NCI-H774 (cell line): ENCODE data around the gene RETN.

ENCODE experiments used
- DNase-seq: peaks from one replicate; lab custom pipeline; 2025; lab: John Stamatoyannopoulos, UW

The RETN gene, protein sequence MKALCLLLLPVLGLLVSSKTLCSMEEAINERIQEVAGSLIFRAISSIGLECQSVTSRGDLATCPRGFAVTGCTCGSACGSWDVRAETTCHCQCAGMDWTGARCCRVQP

DNA sequence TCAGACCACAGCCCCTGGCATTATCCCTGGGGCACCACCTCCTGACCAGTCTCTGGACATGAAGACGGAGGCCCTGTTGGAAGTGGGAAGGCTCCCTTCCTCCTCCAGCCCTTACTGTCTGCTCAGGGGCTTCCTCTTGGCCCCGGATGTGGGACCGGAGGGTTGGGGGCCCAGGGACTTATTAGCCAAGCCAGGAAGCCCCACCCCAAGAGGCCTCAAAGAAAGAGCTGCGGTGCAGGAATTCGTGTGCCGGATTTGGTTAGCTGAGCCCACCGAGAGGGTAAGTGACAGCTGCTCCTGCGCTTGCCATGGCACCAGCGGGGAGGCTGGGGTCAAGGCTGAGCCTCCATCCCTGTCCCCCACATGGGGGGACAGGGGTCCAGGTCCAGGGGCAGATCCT is at the start of gene RETN:
Gene RETN, plus strand, starts transcription at position 208 of the 400 bp plus-strand sequence. CDS start 278 bp downstream, outside the sequence.
- no peak for DNase-seq

DNA sequence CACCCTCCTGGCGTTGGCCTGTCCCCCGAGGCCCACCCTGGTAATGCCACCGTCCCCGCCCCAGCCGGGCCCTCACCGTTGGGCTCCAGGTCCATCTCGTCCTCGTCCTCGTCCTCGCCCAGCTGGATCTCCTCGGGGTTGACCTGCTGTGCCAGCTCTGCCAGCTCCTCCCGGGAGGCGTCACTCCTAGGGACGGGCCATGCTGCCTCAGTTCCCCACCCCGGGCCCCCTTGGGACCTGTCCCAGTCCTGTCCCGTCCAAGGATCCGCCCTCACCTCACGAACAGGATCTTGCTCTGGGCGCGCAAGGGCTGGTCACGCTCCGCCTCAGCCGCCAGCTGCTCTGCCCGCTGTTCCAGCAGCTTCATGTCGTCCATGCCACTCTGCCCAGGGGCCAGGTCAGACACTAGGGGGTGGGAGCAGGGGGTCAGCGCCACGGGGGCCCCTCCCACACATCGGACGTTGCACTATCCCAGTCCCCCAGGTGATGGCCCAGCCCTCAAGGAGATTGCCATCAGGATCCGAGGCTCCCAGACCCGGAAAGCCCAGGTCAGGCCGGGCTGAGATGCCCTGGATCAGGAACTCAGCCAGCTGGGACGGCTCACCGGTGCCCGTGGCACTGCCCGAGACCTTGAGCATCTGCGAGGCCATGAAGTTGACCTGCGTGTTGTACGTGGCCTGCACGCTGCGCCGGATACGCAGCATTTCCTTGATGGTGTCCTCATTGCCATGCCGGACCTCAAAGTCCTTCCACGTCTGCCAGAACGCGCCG is 49.0 kb upstream of the RETN start:
- DNase-seq, result no peak

DNA sequence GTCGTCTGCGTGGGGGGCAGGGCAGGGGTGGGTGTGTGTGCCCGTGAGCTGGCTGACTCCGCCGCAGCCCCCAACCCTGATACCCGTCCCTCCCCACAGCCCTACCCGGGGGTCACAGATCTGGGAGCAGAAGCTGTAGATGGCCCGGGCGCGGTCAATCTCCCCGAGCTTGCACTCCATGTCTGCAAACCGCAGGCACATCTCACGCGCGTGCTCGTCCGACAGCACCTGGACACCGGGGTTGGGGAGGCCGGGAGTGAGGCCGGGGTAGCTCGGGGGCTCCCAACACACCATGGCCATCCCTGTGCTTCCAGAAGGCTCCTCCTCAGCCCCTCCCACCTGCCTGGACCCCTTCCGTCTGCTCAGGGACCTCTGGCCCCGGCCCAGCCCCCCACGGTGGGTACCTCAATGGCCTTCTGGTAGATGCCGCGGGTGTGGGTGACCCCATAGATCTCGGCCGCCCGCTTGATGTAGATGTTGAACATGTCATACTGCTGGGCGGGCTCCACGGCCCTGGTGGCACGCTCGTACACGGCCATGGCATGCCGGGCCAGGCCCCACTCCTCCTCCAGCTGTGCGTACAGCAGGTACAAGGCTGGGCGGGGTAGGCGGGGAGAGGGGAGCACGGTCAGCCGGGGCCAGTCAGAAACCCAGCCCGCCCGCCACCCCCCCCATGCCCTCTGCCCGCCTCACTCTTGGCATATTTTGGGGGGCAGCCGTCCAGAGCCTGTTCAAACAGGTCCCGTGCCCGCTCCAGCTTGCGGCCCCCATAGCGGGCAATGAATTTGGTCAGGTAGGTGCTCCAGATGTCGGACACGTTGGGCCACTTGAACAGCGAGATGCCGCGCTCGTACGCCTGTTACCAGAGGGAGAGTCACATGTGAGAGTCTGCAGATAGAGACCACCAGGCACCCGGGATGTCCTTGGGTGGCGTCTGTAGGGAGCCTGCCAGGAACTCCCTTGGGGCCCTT is 48.1 kb upstream of the RETN start:
- no peak for DNase-seq

- no peak for DNase-seq
Observed at GRCh38 chr19:7622933-7623685, 45.7 kb upstream of the RETN start.

- no peak for DNase-seq
Observed at GRCh38 chr19:7623725-7624603, 44.9 kb upstream of the RETN start.

- no peak for DNase-seq
Observed at GRCh38 chr19:7624810-7625209, 44.0 kb upstream of the RETN start.

GRCh38 chr19:7625763-7626372 is 43.0 kb upstream of the RETN start:
- DNase-seq, result no peak

DNA sequence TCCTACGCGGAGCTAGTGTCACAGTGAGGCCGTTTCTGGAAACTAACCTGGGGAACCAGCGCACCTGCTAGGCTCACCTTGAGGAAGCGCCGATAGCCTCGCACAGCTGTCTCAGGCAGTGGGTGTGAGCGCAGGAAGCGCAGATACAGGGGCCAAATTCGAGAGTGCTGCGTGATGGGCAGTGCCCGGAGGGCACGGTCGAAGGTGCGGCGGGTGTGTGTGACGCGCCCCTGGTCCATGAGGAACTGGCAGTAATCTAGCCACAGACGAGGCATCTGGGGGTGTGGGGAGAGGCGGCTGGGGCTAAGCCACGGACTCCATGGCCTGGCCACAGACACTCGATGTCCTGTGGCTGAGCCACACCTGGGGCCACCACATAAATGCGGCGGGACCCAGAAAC is 41.7 kb upstream of the RETN start:
- DNase-seq, result no peak

DNA sequence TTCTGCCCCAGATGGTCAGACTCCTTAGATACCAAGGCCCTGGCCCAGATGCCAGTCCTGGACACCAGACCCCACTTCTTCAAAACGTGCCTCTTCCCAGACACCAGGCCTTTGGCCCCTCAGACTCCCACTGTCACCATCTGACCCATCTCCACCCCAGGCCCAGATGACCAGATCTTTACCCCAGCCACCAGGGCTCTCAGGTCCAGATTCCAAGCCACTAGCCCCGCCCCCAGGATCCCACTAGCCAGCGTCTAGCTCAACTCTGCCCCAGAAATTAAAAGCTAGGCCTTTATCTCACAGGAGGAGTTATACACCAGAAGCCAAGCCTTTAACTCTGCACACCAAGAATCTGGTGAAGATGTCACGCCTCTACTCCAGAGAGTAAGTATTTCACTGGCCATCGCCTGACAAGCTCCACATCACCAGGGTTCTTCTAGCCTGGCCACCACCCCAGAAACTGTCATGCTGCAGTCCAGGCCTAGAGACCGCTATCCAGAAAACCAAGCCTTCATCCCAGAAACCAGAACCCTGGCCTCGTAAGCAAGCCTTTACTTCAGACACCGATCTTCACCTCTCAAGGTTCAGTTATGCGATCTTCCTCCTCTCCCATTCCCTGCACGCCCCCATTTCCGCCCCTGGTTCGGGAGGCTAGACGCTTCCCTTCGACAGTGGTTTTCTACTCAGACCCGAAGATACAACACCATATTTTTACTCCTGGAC is 40.1 kb upstream of the RETN start:
- DNase-seq, result no peak

- peak; percentile 97 for DNase-seq
Observed at GRCh38 chr19:7629347-7630054, 39.3 kb upstream of the RETN start, which contains the start of the genes PET100 and XAB2. Gene PET100 (plus strand): TSS chr19:7629793. CDS start chr19:7629834, 41 bp downstream. Gene XAB2 (minus strand): TSS chr19:7629545. CDS start chr19:7629527, 18 bp downstream.

GRCh38 chr19:7631577-7631976 is 37.3 kb upstream of the RETN start:
- DNase-seq, result no peak

- no peak for DNase-seq
Observed at GRCh38 chr19:7632340-7633203, 36.3 kb upstream of the RETN start.

DNA sequence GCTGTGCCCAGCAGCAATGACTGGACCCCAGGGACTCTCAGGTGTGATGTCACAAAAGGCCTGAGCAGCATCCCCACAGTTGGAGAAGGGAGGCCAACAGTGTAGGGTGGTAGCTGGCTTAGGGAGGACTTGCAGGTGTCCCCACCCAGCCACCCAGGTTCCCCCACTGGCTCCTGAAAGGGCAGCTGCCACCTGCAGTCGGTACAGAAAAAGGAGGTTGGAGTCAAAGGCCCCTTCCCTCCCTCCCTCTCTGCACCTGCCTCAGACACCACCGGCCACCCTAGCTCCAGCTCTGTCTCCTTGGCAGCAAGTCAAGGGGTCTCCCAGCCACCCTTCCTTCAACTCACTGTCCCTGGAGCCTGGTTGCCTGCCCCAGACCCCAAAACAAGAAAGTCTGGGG is 35.2 kb upstream of the RETN start, which contains the start of gene PCP2:
Gene PCP2, minus strand, starts transcription at position 22 of the 400 bp plus-strand sequence. CDS start 262 bp downstream, outside the sequence.
- DNase-seq, result no peak

- DNase-seq, result no peak
Observed at GRCh38 chr19:7635670-7636069, 33.2 kb upstream of the RETN start.

- DNase-seq, result no peak
Observed at GRCh38 chr19:7636317-7636690, 32.5 kb upstream of the RETN start.

DNA sequence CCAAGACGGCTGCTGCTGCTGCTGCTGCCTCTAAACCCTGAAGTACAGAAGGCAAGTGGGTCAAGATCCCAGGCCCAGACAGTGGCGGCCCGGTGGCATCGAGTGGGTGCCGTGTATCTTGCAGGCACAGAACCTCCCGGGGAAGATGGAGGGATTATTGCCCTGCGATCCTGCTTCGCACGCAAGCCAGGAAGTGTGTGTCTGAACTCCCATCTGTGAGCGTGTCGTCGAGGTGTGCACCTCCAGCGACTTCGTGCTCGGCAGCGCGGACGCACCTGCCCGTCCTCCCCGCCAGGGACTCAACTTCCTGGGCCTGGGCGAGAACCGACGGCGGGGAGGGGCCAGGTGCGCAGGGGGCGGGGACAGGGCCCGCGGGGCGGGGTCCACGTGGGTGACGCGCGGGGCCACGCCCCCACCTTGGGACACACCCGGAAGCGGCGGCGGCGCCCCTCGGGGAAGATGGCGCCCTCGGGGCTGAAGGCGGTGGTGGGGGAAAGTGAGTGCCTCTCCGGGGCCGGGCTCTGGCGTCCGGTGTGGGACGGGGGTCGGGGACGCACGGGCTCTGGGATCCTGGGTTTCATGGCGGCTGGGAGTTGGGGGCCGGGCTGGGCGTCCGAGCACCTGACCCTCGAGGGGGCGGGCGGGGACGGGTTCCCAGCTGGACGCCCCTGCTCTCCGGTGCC is 32.0 kb upstream of the RETN start, which contains the start of gene STXBP2:
Gene STXBP2, plus strand, starts transcription at position 420 of the 683 bp plus-strand sequence. Its CDS starts 40 bp downstream, at position 460.
- DNase-seq, result peak; percentile 86
